NCI-H1694 (cell line): ENCODE results near the gene OR6M1.

Source experiments
- DNase-seq: peaks from one replicate; lab custom pipeline; 2025; lab: John Stamatoyannopoulos, UW

The OR6M1 gene

GRCh38 chr11:123775715-123776549 is 30.2 kb downstream of the OR6M1 start:
- DNase-seq, result no peak

DNA sequence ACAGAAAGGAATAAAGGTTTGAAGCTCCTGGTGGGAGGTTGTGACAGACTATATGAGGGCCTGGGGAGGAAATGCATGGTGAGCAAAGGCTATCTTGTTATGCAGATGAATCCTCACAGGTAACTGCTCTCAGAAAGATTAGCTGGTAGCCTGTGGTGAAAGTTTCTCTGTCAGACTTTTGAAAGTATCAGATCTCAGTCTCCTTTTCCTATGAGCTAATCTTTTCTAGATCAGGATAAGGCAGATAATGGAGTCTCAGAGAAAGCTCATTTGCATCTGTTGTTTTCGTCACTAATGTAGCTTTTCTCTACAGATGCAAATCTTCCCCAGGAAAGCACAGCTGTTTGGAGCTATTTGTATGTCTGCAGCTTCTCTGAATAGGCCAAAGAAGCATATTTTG is 30.9 kb downstream of the OR6M1 start:
- no peak for DNase-seq

GRCh38 chr11:123773959-123774358 is 32.2 kb downstream of the OR6M1 start:
- DNase-seq, result no peak

GRCh38 chr11:123773026-123773425 is 33.1 kb downstream of the OR6M1 start:
- no peak for DNase-seq

DNA sequence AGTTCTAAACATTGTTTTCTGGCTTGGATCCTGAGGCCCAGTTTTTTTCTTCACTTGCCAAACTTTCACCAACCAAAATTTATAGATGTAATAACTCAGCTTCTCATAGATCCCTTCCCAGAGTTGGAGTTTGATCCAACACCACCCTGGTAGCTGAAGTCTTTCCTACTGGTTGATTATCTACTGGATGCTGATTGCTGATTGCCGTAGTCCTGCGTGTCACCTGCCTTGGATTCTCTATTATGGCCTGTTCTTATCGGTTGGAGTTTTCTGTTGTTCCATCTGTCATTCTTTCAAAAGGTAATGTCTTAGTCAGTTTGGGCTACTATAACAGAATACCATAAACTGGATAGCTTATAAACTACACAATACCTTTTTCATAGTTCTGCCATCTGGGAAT is 34.5 kb downstream of the OR6M1 start:
- DNase-seq, result no peak

- no peak for DNase-seq
These were observed 35.4 kb downstream of the OR6M1 start for GRCh38 chr11:123770712-123771111.

GRCh38 chr11:123765601-123766000 is 40.5 kb downstream of the OR6M1 start:
- no peak for DNase-seq

DNA sequence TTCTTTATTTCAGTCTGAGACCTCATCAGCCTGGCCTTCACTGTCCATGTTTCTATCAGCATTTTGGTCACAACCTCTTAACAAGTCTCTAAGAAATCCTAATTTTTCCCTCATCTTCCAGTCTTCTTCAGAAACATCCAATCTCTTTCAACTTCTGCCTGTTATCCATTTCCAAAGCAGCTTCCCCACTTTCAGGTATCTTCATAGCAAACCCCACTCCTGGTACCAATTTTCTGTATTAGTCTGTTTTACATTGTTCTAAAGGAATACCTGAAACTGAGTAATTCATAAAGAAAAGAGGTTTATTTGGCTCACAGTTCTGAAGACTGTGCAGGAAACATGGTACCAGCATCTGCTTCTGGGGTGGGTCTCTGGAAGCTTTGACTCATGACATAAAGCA is 43.7 kb downstream of the OR6M1 start:
- no peak for DNase-seq

DNA sequence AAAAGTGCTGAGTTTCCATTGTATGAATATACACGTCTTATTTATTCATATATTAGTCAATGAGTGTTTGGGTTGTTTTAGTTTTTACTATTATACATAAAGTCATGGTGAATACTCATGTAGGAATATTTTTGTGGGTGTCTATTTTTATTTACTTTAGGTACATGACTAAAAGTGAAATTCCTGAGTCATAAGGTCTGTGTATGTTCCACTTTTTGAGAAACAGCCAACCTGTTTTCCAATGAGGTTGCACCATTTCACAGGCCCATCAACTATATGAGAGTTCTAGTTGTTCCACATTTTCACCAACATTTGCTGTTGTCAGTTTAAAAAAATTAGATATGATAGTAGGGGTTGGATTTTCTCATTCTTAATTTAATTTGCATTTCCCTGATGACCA is 45.3 kb downstream of the OR6M1 start:
- no peak for DNase-seq

- no peak for DNase-seq
These were observed 48.2 kb downstream of the OR6M1 start for GRCh38 chr11:123757976-123758375.

- DNase-seq, result no peak
These were observed 50.3 kb downstream of the OR6M1 start for GRCh38 chr11:123755813-123756212.
